GM23248 (cell line): ENCODE data around the gene NCK2. TPM values are rescaled to one million over a fixed set of nuclear protein-coding genes. Genes with fewer than 3 reads are reported as not detected.

Source experiments
- DNase-seq: peaks from one replicate; pipeline ENCODE4 v3.0.0-alpha.2; 2015
- H2AFZ ChIP-seq: fragments of 200-600 bp; sonication (generic); 2 replicates; pipeline ENCODE4 v1.6.1; 2016; ENCODE audit warnings: antibody characterized with exemption
- H3F3A ChIP-seq: fragments of 200-600 bp; sonication (generic); 2 replicates; pipeline ENCODE4 v1.6.1; 2016; ENCODE audit warnings: mild to moderate bottlenecking, antibody characterized with exemption, mixed run types; ENCODE audit not compliant: insufficient read depth
- H3K27ac ChIP-seq: fragments of 200-600 bp; sonication (generic); 2 replicates; pipeline ENCODE4 v1.5.1; 2016; ENCODE audit warnings: mild to moderate bottlenecking
- H3K27me3 ChIP-seq: fragments of 200-600 bp; sonication (generic); replicated peaks from 2 replicates; pipeline ENCODE4 v1.6.1; 2016; ENCODE audit warnings: mild to moderate bottlenecking; ENCODE audit not compliant: insufficient read depth
- H3K36me3 ChIP-seq: fragments of 200-600 bp; sonication (generic); 2 replicates; pipeline ENCODE4 v1.6.1; 2016; ENCODE audit warnings: low read depth, mild to moderate bottlenecking
- H3K4me1 ChIP-seq: fragments of 200-600 bp; sonication (generic); 2 replicates; pipeline ENCODE4 v1.6.1; 2016; ENCODE audit warnings: mild to moderate bottlenecking; ENCODE audit not compliant: insufficient read depth
- H3K4me2 ChIP-seq: fragments of 200-600 bp; sonication (generic); one replicate; pipeline ENCODE4 v1.6.1; 2016; ENCODE audit warnings: mild to moderate bottlenecking; ENCODE audit not compliant: unreplicated experiment
- H3K4me3 ChIP-seq: fragments of 200-600 bp; sonication (generic); 2 replicates; pipeline ENCODE4 v1.5.1; 2016; ENCODE audit warnings: mild to moderate bottlenecking
- H3K79me2 ChIP-seq: fragments of 200-600 bp; sonication (generic); 2 replicates; pipeline ENCODE4 v1.6.1; 2016; ENCODE audit warnings: mild to moderate bottlenecking; ENCODE audit not compliant: insufficient read depth
- H3K9ac ChIP-seq: fragments of 200-600 bp; sonication (generic); 2 replicates; pipeline ENCODE4 v1.6.1; 2016; ENCODE audit warnings: mild to moderate bottlenecking
- H3K9me2 ChIP-seq: fragments of 200-600 bp; sonication (generic); 2 replicates; pipeline ENCODE4 v1.6.1; 2016; ENCODE audit warnings: mixed run types, mild to moderate bottlenecking, moderate library complexity; ENCODE audit not compliant: insufficient read depth
- H3K9me3 ChIP-seq: fragments of 200-600 bp; sonication (generic); one replicate; pipeline ENCODE4 v1.6.1; 2017; ENCODE audit warnings: low read depth
- H4K20me1 ChIP-seq: fragments of 200-600 bp; sonication (generic); 2 replicates; pipeline ENCODE4 v1.6.0; 2016; ENCODE audit not compliant: insufficient read depth
- EZH2 ChIP-seq: fragments of 200-600 bp; sonication (generic); IDR thresholded peaks from 2 replicates; pipeline ENCODE4 v1.6.1; 2018; ENCODE audit warnings: antibody characterized with exemption, mild to moderate bottlenecking; ENCODE audit not compliant: insufficient read depth, poor library complexity, severe bottlenecking
- EZH2phosphoT487 ChIP-seq: fragments of 200-600 bp; sonication (generic); IDR thresholded peaks from 2 replicates; pipeline ENCODE4 v1.6.1; 2018; ENCODE audit warnings: antibody characterized with exemption, moderate library complexity, mild to moderate bottlenecking, low read depth; ENCODE audit not compliant: insufficient read depth
- WGBS, 2 experiments: methylation state at CpG; one replicate each; pipeline ENCODE4 v1.1.6; 2015 to 2017; ENCODE audit warnings: low lambda C conversion rate in 2 of 2, low coverage in 1 of 2; ENCODE audit errors: missing lambda C conversion rate in 2 of 2; 5-methylcytosine and 5-hydroxymethylcytosine counted together
- in situ Hi-C: fragments of 300-500 bp; cut with MboI; formaldehyde crosslinking; loops from 2 replicates; pipeline ENCODE4 v1.15.0; 2020
- polyA plus RNA-seq: library from polyadenylated mRNA; unstranded; fragments of >200 nt; fragmentation: Nextera tagmentation; extraction: Ambion mirVana; gene quantifications from 2 replicates; pipeline ENCODE4 v1.2.1, GENCODE V29; 2016
- total RNA-seq: library from RNA; depleted of rRNA; stranded (reverse); fragments of >200 nt; shearing (Covaris generic); gene quantifications from 2 replicates; pipeline ENCODE4 v1.2.3, GENCODE V29; 2014

NCK2 gene
- total and polyA plus RNA-seq, 2 experiments from 2014 or later = 5.1 to 25.2 TPM

- no peak for DNase-seq
- 93 to 96% methylated on average over 7 of the region's 7 CpGs for WGBS, 2 experiments
- no peak overlapping the region for H3K4me2 ChIP-seq
- no peak overlapping the region for H3K9ac ChIP-seq
- no peak overlapping the region for H3K27ac ChIP-seq
- no peaks in the 10 kb centered on the region for H3K27me3 ChIP-seq
- H3K9me3 ChIP-seq = no peaks in the 10 kb centered on the region
- no peaks in the 10 kb centered on the region for H3F3A ChIP-seq
- no peak overlapping the region for H2AFZ ChIP-seq
- peaks cover 15% of the 10 kb centered on the region; the same call in 1 of the 2 replicates for H3K79me2 ChIP-seq
- H3K4me3 ChIP-seq = no peak overlapping the region
- no peaks in the 10 kb centered on the region for H3K9me2 ChIP-seq
- TF ChIP-seq EZH2phosphoT487 = no peak
- TF ChIP-seq EZH2 = no peak
- H3K4me1 ChIP-seq = no peaks in the 10 kb centered on the region
- H4K20me1 ChIP-seq = no peaks in the 10 kb centered on the region
- H3K36me3 ChIP-seq = no peaks in the 10 kb centered on the region
- in situ Hi-C loops = no loop called here
These were observed 103.7 kb downstream of the NCK2 start for GRCh38 chr2:105848367-105848766.

- TF ChIP-seq EZH2 (no peak), EZH2phosphoT487 (no peak)
- no peak overlapping the region for H3K4me2 ChIP-seq
- H3K4me1 ChIP-seq = no peaks in the 10 kb centered on the region
- H3K79me2 ChIP-seq = peaks cover 15% of the 10 kb centered on the region; the same call in 1 of the 2 replicates
- no peak overlapping the region for H2AFZ ChIP-seq
- WGBS, 2 experiments = 97 to 98% methylated on average over 4 of the region's 4 CpGs
- no peaks in the 10 kb centered on the region for H3K36me3 ChIP-seq
- no peak overlapping the region for H3K27ac ChIP-seq
- H3F3A ChIP-seq = no peaks in the 10 kb centered on the region
- H3K9ac ChIP-seq = no peak overlapping the region
- H4K20me1 ChIP-seq = no peaks in the 10 kb centered on the region
- H3K27me3 ChIP-seq = no peaks in the 10 kb centered on the region
- DNase-seq = no peak
- in situ Hi-C loops = no loop called here
- no peaks in the 10 kb centered on the region for H3K9me3 ChIP-seq
- H3K9me2 ChIP-seq = no peaks in the 10 kb centered on the region
- no peak overlapping the region for H3K4me3 ChIP-seq
These were observed 104.9 kb downstream of the NCK2 start for GRCh38 chr2:105849431-105850179.

- H3K27me3 ChIP-seq = no peaks in the 10 kb centered on the region
- no peak overlapping the region for H3K4me2 ChIP-seq
- peaks cover 15% of the 10 kb centered on the region; the same call in 1 of the 2 replicates for H3K79me2 ChIP-seq
- no peaks in the 10 kb centered on the region for H3K9me3 ChIP-seq
- H3K9ac ChIP-seq = no peak overlapping the region
- 97 to 99% methylated on average over 10 of the region's 10 CpGs for WGBS, 2 experiments
- H3K27ac ChIP-seq = no peak overlapping the region
- H2AFZ ChIP-seq = no peak overlapping the region
- no peaks in the 10 kb centered on the region; the same call in 1 of the 2 replicates for H3K36me3 ChIP-seq
- DNase-seq = no peak
- H3K4me3 ChIP-seq = no peak overlapping the region
- TF ChIP-seq EZH2 = no peak
- no peak for TF ChIP-seq EZH2phosphoT487
- H3K9me2 ChIP-seq = no peaks in the 10 kb centered on the region
- H3F3A ChIP-seq = no peaks in the 10 kb centered on the region
- in situ Hi-C loops = no loop called here
- H4K20me1 ChIP-seq = no peaks in the 10 kb centered on the region
- H3K4me1 ChIP-seq = no peaks in the 10 kb centered on the region
These were observed 107.4 kb downstream of the NCK2 start for GRCh38 chr2:105852066-105852465.

- H3K36me3 ChIP-seq = no peaks in the 10 kb centered on the region; the same call in 1 of the 2 replicates
- H3K9ac ChIP-seq = no peak overlapping the region
- no peaks in the 10 kb centered on the region for H3K27me3 ChIP-seq
- H3K27ac ChIP-seq = no peak overlapping the region
- no peaks in the 10 kb centered on the region for H3K9me2 ChIP-seq
- H3K4me2 ChIP-seq = no peak overlapping the region
- H3F3A ChIP-seq = no peaks in the 10 kb centered on the region
- 97 to 98% methylated on average over 6 of the region's 6 CpGs for WGBS, 2 experiments
- no peaks in the 10 kb centered on the region for H3K4me1 ChIP-seq
- in situ Hi-C loops = no loop called here
- H2AFZ ChIP-seq = no peak overlapping the region
- no peak for DNase-seq
- no peak for TF ChIP-seq EZH2phosphoT487
- no peak for TF ChIP-seq EZH2
- peaks cover 15% of the 10 kb centered on the region; the same call in 1 of the 2 replicates for H3K79me2 ChIP-seq
- no peaks in the 10 kb centered on the region for H4K20me1 ChIP-seq
- H3K9me3 ChIP-seq = no peaks in the 10 kb centered on the region
- H3K4me3 ChIP-seq = no peak overlapping the region
These were observed 108.8 kb downstream of the NCK2 start for GRCh38 chr2:105853354-105854088.
